Subcutaneous abdominal adipose tissue (tissue), 5 donors: Measurements from ENCODE around the gene COL28A1.

Experiments
- H3K27ac ChIP-seq: one replicate; pipeline ENCODE4 v1.7.0; 2013; ENCODE audit warnings: low read depth, mild to moderate bottlenecking, inconsistent platforms, low read length, moderate library complexity
- H3K27me3 ChIP-seq, 5 donors: one replicate each; pipeline ENCODE4 v1.7.0; 2013; ENCODE audit warnings: low read length in 5 of 5, inconsistent platforms in 1 of 5; ENCODE audit not compliant: control insufficient read depth in 5 of 5, insufficient read depth in 4 of 5
- H3K36me3 ChIP-seq, 5 donors: one replicate each; pipeline ENCODE4 v1.7.0; 2013; ENCODE audit warnings: low read length in 5 of 5; ENCODE audit not compliant: control insufficient read depth in 5 of 5, insufficient read depth in 5 of 5
- H3K4me1 ChIP-seq, 5 donors: one replicate each; pipeline ENCODE4 v1.7.0; 2013; ENCODE audit warnings: low read length in 5 of 5, mild to moderate bottlenecking in 3 of 5, moderate library complexity in 1 of 5; ENCODE audit not compliant: control insufficient read depth in 5 of 5, insufficient read depth in 5 of 5
- H3K4me3 ChIP-seq, 5 donors: one replicate each; pipeline ENCODE4 v1.7.0; 2013; ENCODE audit warnings: low read length in 5 of 5, low read depth in 1 of 5
- H3K9ac ChIP-seq, 5 donors: one replicate each; pipeline ENCODE4 v1.7.0; 2013; ENCODE audit warnings: low read length in 5 of 5, mild to moderate bottlenecking in 4 of 5, moderate library complexity in 3 of 5
- H3K9me3 ChIP-seq, 5 donors: one replicate each; pipeline ENCODE4 v1.7.0; 2013; ENCODE audit warnings: low read length in 5 of 5; ENCODE audit not compliant: control insufficient read depth in 5 of 5
- donor health status: healthy.
- donor health status: healthy.
- donor health status: healthy.
- donor health status: healthy.
- donor health status: healthy.

The COL28A1 gene

DNA sequence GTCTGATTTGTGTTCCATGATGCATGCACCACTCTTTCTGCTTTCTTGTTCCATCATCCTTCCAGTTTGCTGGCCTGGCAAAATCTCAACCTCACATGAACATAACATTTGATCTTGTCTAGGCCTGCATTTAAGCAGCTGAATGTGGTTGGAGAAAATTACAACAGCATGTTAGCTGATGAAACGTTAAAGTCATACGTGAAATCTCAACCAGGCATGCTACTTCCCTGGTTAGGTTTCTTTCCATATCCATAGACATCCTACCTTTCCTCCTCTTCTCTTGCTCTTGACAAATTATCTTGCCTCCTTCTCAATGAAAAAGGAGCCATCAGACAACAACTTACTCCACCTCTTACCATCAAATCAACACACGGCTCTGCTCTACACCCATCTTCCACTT lies 199.8 kb downstream of the COL28A1 start:
- H3K9ac ChIP-seq = no peak overlapping the region

DNA sequence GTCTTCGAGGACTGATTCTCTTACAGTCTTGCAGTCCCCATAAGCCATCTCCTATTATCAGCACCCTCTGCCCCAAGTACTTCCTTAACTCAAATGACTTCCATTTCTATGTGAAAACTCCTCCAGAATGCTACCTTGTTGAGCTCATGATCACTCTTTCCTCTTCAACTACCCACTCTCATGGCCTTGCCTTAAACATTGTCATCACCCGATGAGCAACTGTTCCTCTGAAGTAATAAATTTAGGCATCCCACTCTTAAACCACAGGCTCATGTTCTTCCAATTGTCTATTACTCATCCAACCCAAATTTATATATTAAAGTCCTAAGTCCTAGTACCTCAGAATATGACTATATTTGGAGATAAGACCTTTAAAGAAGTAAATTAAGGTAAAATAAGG lies 200.5 kb downstream of the COL28A1 start:
- Histone ChIP-seq H3K4me1 (no peaks in the 10 kb centered on the region), H3K36me3 (no peaks in the 10 kb centered on the region), H3K27me3 (no peaks in the 10 kb centered on the region), H3K27ac (no peak overlapping the region), H3K4me3 (no peak overlapping the region), H3K9ac (no peak overlapping the region), H3K9me3 (no peaks in the 10 kb centered on the region)

More for the DNA sequence above, 199.8 kb downstream of the COL28A1 start:
- H3K36me3 ChIP-seq = no peaks in the 10 kb centered on the region
- H3K4me1 ChIP-seq = no peaks in the 10 kb centered on the region
- no peak overlapping the region for H3K27ac ChIP-seq
- H3K4me3 ChIP-seq = no peak overlapping the region
- no peaks in the 10 kb centered on the region for H3K9me3 ChIP-seq
- no peaks in the 10 kb centered on the region for H3K27me3 ChIP-seq

DNA sequence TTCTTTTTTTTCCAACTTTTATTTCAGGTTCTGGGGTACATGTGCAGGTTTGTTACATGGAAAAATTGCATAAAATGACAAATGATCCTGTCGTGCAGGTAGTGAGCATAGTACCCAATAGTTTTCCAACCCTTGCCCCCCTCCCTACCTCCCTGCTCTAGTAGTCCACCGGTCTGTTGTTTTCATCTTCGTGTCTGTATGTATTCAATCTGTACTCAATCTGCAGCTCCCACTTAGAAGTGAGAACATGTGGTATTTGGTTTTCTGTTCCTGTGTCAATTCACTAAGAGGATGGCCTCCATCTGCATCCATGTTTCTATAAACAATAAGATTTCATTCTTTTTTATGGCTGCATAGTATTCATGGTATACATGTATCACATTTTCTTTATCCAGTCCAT lies 202.1 kb downstream of the COL28A1 start:
- H3K9ac ChIP-seq = no peak overlapping the region
- no peak overlapping the region for H3K4me3 ChIP-seq
- no peaks in the 10 kb centered on the region for H3K27me3 ChIP-seq
- H3K4me1 ChIP-seq = no peaks in the 10 kb centered on the region
- no peaks in the 10 kb centered on the region for H3K9me3 ChIP-seq
- H3K36me3 ChIP-seq = no peaks in the 10 kb centered on the region
- H3K27ac ChIP-seq = no peak overlapping the region

DNA sequence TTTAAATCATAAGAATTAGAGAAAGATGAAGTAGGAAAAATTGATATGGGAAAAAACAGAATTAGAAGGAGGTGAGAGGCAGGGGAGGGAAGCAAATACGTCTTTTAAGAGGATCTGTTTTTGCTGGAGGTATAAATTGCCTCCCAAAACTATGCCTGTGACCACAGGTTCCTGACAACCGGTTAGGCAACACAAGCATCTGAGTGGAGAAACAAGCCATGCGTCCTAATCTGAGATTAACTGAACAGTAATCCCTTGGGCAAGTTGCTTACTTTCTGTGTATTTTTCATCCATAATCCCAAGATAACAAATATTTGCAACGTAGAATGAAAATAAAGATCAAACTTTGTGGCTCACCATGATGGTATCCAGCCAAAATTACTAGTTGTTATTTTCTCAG lies 204.2 kb downstream of the COL28A1 start:
- H3K27ac ChIP-seq = no peak overlapping the region
- no peak overlapping the region for H3K4me3 ChIP-seq
- no peaks in the 10 kb centered on the region for H3K27me3 ChIP-seq
- no peaks in the 10 kb centered on the region for H3K4me1 ChIP-seq
- no peaks in the 10 kb centered on the region for H3K9me3 ChIP-seq
- H3K9ac ChIP-seq = no peak overlapping the region
- H3K36me3 ChIP-seq = no peaks in the 10 kb centered on the region

DNA sequence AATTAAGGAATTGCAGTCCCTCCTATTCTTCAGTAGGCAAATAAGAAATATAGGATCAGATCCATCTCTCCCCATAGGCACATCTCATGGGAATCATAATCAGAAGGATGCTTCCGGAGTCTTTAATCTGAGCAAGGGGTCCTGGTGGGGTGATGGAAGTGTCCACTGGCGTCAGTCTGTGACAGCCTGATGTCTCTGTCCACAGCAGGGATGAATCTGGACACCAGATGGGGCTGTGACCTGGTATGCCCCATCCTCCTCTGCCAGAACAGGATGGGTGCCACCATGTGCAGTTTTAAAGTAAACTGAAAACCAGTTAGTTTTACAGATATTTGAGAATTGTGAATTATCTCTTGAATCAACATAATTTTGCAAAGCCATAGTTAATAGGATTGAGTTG lies 204.7 kb downstream of the COL28A1 start:
- no peaks in the 10 kb centered on the region for H3K4me1 ChIP-seq
- no peak overlapping the region for H3K27ac ChIP-seq
- no peak overlapping the region for H3K4me3 ChIP-seq
- H3K27me3 ChIP-seq = no peaks in the 10 kb centered on the region
- H3K36me3 ChIP-seq = no peaks in the 10 kb centered on the region
- H3K9me3 ChIP-seq = no peaks in the 10 kb centered on the region
- H3K9ac ChIP-seq = no peak overlapping the region

DNA sequence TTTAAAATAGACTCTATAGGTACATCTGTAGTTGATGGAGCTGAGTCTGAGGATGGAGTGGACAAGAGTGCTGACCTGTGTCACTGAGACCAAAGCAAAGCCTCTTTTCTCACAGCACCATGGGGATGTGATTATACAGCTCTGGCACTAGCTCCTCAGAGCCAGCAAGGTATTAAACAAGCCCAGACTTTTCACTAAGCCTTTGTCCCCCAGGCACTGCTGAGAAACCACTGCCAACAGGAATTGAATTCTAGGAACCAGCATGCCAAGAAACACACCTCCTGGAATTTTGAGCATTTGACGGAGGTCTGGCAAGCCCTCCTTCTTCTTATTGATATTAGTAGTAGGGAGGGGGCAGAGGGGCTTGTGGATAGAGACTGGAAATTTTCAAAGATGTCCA lies 206.3 kb downstream of the COL28A1 start:
- H3K4me3 ChIP-seq = no peak overlapping the region

DNA sequence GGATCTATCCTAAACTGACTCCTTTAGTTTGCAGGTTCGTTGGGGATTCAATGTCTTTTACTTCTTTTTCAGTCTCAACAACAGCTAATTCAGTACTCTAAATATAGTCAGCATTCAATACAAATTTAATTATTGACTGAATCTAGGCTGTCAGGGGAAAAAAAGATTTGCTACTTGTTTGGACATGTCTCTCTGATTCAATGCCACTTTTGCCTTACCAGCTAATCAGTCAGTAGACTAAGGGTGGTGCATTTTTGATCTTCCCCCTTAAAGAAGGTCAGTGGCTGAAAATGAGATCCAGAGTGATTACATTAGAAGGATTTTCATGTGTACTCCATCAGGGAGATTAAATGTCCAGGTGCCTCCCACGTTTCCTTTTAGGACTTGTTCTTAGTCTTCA lies 208.2 kb downstream of the COL28A1 start:
- Histone ChIP-seq H3K9me3 (no peaks in the 10 kb centered on the region), H3K4me1 (no peaks in the 10 kb centered on the region), H3K27ac (no peak overlapping the region), H3K36me3 (no peaks in the 10 kb centered on the region), H3K9ac (no peak overlapping the region), H3K27me3 (no peaks in the 10 kb centered on the region), H3K4me3 (no peak overlapping the region)

More for the DNA sequence above, 206.3 kb downstream of the COL28A1 start:
- H3K9me3 ChIP-seq = no peaks in the 10 kb centered on the region
- H3K27me3 ChIP-seq = no peaks in the 10 kb centered on the region
- no peak overlapping the region for H3K9ac ChIP-seq
- H3K36me3 ChIP-seq = no peaks in the 10 kb centered on the region
- H3K27ac ChIP-seq = no peak overlapping the region
- H3K4me1 ChIP-seq = no peaks in the 10 kb centered on the region

DNA sequence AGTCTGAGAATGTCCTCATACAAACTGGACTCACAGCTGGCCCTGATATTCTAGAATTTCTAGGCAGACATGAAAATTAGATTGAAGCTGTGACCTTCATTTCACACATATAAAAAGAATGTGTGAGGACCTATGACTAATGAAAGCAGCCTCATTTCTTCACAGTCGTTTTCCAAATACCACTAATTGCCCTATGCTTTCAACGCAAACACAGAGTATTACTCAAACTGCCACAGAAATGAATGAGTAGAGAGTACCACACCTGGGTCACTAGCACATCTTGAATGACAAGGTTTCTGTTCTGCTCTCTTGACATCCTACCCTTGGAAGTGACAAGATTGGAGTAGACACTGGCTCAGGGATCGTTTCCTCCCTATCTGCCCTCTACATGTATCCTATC lies 211.0 kb downstream of the COL28A1 start:
- H3K27ac ChIP-seq = no peak overlapping the region
- H3K4me1 ChIP-seq = no peaks in the 10 kb centered on the region
- no peak overlapping the region for H3K9ac ChIP-seq

DNA sequence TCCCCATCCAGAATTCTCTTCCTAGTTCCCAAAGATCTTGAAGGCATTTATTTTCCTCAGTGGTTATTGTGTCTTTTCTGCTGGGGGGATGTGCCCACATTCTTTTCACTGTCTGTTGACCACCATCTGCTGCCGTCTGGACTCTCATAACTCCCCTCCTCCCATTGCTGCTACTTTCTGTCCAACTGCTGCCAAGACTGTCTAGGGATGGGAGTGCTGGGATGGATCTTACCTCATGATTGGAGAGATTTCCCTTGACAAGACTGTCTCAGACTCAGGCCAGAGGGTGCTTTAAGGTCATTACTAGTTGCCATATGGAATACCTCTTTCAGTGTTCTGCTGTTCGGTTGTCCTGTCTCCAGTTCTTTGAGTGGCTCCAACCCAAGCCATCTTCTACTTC lies 211.8 kb downstream of the COL28A1 start:
- Histone ChIP-seq H3K4me3 (no peak overlapping the region), H3K4me1 (no peaks in the 10 kb centered on the region), H3K27ac (no peak overlapping the region), H3K9me3 (no peaks in the 10 kb centered on the region), H3K36me3 (no peaks in the 10 kb centered on the region), H3K27me3 (no peaks in the 10 kb centered on the region), H3K9ac (no peak overlapping the region)

More for the DNA sequence above, 211.0 kb downstream of the COL28A1 start:
- no peaks in the 10 kb centered on the region for H3K9me3 ChIP-seq
- H3K36me3 ChIP-seq = no peaks in the 10 kb centered on the region
- H3K27me3 ChIP-seq = no peaks in the 10 kb centered on the region
- no peak overlapping the region for H3K4me3 ChIP-seq

DNA sequence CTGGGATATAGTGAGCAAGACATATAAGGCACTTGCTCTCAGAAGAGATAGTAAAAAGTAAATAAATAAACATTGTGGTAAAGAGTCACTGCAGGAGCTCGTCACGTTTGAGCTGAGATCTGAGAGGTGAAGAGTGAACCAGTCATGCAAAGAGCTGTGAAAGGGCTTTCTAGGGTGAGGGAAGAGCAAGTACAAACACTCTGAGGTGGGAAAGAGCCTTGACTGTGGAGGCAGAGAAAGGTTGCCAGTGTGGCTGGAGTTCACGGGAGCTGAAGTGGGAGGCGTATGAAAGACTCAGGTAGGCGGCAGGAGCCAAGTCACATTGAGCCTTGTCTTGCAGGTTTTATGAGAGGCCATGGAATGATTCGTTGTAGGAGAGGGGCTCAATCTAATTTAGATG lies 212.3 kb downstream of the COL28A1 start:
- Histone ChIP-seq H3K36me3 (no peaks in the 10 kb centered on the region), H3K27me3 (no peaks in the 10 kb centered on the region), H3K27ac (no peak overlapping the region), H3K9me3 (no peaks in the 10 kb centered on the region), H3K4me1 (no peaks in the 10 kb centered on the region), H3K9ac (no peak overlapping the region), H3K4me3 (no peak overlapping the region)

DNA sequence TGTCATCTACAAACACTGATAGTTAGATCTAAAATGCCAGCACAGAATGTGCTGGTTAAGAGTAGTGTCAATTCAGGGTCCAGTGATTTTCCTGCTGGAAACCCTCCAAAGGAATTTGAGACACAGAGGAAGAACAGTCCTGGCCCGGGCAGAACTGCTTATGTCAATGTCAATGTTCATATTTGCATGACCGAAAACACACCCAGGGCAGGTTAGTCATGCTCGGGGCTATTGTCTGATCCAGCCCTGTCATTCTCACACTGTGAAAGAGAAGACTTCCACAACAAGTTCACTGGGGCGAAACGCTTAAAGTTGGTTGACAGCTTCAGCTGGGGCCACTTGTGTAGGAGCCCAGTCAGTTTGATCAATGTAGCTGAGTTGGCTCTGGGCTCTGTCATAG lies 214.0 kb downstream of the COL28A1 start:
- no peaks in the 10 kb centered on the region for H3K9me3 ChIP-seq
- H3K9ac ChIP-seq = no peak overlapping the region
- no peak overlapping the region for H3K4me3 ChIP-seq
- H3K36me3 ChIP-seq = no peaks in the 10 kb centered on the region
- no peaks in the 10 kb centered on the region for H3K4me1 ChIP-seq
- H3K27ac ChIP-seq = no peak overlapping the region
- no peaks in the 10 kb centered on the region for H3K27me3 ChIP-seq
